ENCODE data around the gene PLCG2. TPM values are rescaled to one million over a fixed set of nuclear protein-coding genes. Genes with fewer than 3 reads are reported as not detected.

The PLCG2 gene
- polyA plus RNA-seq, 2 of the 4 experiments (the other 2 are of a cell fraction) = 2.8 to 6.0 TPM

GRCh38 chr16:81880816-81881215 lies 101.7 kb downstream of the PLCG2 start:
- DNase-seq (ENCODE audit: low read depth in 1 of 2, low spot score in 1 of 2) (no peak), ATAC-seq (no peak), FAIRE-seq (no peak)
- no peak overlapping the region for H3K4me3 ChIP-seq
- no peaks in the 10 kb centered on the region for H3K4me1 ChIP-seq
- WGBS (ENCODE audit: missing lambda C conversion rate) = 80% methylated on average over 13 of the region's 13 CpGs
- H3K27ac ChIP-seq = no peak overlapping the region
- H3K4me2 ChIP-seq = no peak overlapping the region
- no peaks in the 10 kb centered on the region for H3K9me3 ChIP-seq
- TF ChIP-seq CHD2 (IDR thresholded peaks at IDR 0.05; ENCODE audit: low read length, partially characterized antibody) (no peak), CTCF (IDR thresholded peaks at IDR 0.05) (no peak), CEBPB (IDR thresholded peaks at IDR 0.05) (no peak), FOXS1 (CRISPR knock-in tag; IDR thresholded peaks at IDR 0.05) (no peak), NPAS2 (CRISPR knock-in tag; IDR thresholded peaks at IDR 0.05; ENCODE audit: borderline replicate concordance) (no peak), GATA3 (IDR thresholded peaks at IDR 0.05; ENCODE audit: borderline replicate concordance) (no peak), POLR2A (IDR thresholded peaks at IDR 0.05; ENCODE audit: low read length) (no peak), EHF (CRISPR knock-in tag; IDR thresholded peaks at IDR 0.05) (no peak), HDAC2 (IDR thresholded peaks at IDR 0.05) (no peak), JUN (IDR thresholded peaks at IDR 0.05) (no peak), RFX5 (IDR thresholded peaks at IDR 0.05) (no peak), EHMT2 (IDR thresholded peaks at IDR 0.05; ENCODE audit: low read depth) (no peak)
- CTCF ChIA-PET = no interaction called here
- POLR2A ChIA-PET = no interaction called here

- no peak overlapping the region for H3K4me3 ChIP-seq
- TF ChIP-seq FOSB (CRISPR knock-in tag; IDR thresholded peaks at IDR 0.05) = no peak
- no peak for TF ChIP-seq CBX8 (IDR thresholded peaks at IDR 0.05)
- no peak for TF ChIP-seq JUN (IDR thresholded peaks at IDR 0.05)
- no peak for TF ChIP-seq PHF8 (IDR thresholded peaks at IDR 0.05; ENCODE audit: borderline replicate concordance, low read depth)
- no peak for TF ChIP-seq FOXS1 (CRISPR knock-in tag; IDR thresholded peaks at IDR 0.05)
- TF ChIP-seq GATA3 (IDR thresholded peaks at IDR 0.05; ENCODE audit: borderline replicate concordance) = no peak
- TF ChIP-seq ZC3H11A (IDR thresholded peaks at IDR 0.05) = no peak
- TF ChIP-seq CEBPB (IDR thresholded peaks at IDR 0.05) = no peak
- no peak for TF ChIP-seq HDAC2 (IDR thresholded peaks at IDR 0.05)
- TF ChIP-seq KDM5A (IDR thresholded peaks at IDR 0.05) = no peak
- TF ChIP-seq BCL3 (IDR thresholded peaks at IDR 0.05) = no peak
- no peak for TF ChIP-seq RAD21 (conservative IDR thresholded peaks at IDR 0.05 in 1 of 2, IDR thresholded peaks at IDR 0.05 in 1 of 2)
- TF ChIP-seq CHD4 (IDR thresholded peaks at IDR 0.05; ENCODE audit: borderline replicate concordance) = no peak
- no peaks in the 10 kb centered on the region for H3K9me3 ChIP-seq
- no peak overlapping the region for H3K4me2 ChIP-seq
- WGBS (ENCODE audit: missing lambda C conversion rate) = 94% methylated on average over 2 of the region's 2 CpGs
- ChIA-PET POLR2A (no interaction called here), CTCF (no interaction called here)
- DNase-seq (ENCODE audit: low read depth in 1 of 2, low spot score in 1 of 2) (no peak), FAIRE-seq (no peak), ATAC-seq (no peak)
- H3K27ac ChIP-seq = no peak overlapping the region
- no peaks in the 10 kb centered on the region for H3K4me1 ChIP-seq
Observed at GRCh38 chr16:81881228-81881627, 102.1 kb downstream of the PLCG2 start.

DNA sequence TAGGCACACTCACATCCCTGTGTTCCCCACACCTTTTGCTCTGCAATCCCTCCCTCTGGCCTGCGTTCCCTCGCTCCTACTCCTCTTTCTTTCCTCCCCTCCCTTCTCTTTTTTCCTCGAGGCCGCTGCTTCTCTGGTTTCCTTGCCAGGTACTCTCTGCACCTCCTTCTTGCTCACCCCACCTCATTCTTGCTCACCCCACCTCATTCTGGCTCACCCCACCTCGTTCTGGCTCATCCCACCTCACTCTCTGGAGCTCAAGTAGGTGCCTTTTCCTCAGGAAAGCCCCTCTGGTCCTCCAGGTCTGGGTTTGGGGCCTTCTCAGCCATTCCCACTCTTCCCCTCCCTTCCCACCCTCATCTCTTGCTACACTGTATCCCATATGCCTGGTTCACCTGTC lies 103.5 kb downstream of the PLCG2 start:
- ChIA-PET CTCF (interaction anchor here (1.2 kb wide), 1 partner anchor 8 kb away, joined by 4 read pairs; no protein-coding TSS in a partner anchor), POLR2A (interaction anchor here (0.7 kb wide), 1 partner anchor 177 kb away, joined by 6 read pairs; no protein-coding TSS in a partner anchor)
- ATAC-seq (no peak), DNase-seq (ENCODE audit: low read depth in 1 of 2, low spot score in 1 of 2) (no peak), FAIRE-seq (no peak)
- TF ChIP-seq RFX5 (IDR thresholded peaks at IDR 0.05) (no peak), MAFK (IDR thresholded peaks at IDR 0.05; ENCODE audit: partially characterized antibody) (no peak), CHD2 (IDR thresholded peaks at IDR 0.05; ENCODE audit: low read length, partially characterized antibody) (no peak), HDAC2 (IDR thresholded peaks at IDR 0.05) (no peak), RAD21 (conservative IDR thresholded peaks at IDR 0.05 in 1 of 2, IDR thresholded peaks at IDR 0.05 in 1 of 2) (no peak), SMC3 (IDR thresholded peaks at IDR 0.05) (no peak), EP300 (IDR thresholded peaks at IDR 0.05) (no peak), JUN (IDR thresholded peaks at IDR 0.05) (no peak), HOXA7 (CRISPR knock-in tag; IDR thresholded peaks at IDR 0.05) (no peak), RNF2 (IDR thresholded peaks at IDR 0.05; ENCODE audit: borderline replicate concordance, low read depth) (no peak), NR3C1 (IDR thresholded peaks at IDR 0.05) (no peak), GATA3 (IDR thresholded peaks at IDR 0.05; ENCODE audit: borderline replicate concordance) (no peak)
- H3K4me2 ChIP-seq = no peak overlapping the region
- no peaks in the 10 kb centered on the region for H3K9me3 ChIP-seq
- H3K4me3 ChIP-seq = no peak overlapping the region
- WGBS (ENCODE audit: missing lambda C conversion rate) = 56% methylated on average over 5 of the region's 5 CpGs
- 0 out of 3 replicates have a peak, but pooled peaks cover 2% of the 10 kb centered on the region for H3K4me1 ChIP-seq
- no peak overlapping the region for H3K27ac ChIP-seq
